GM12892 (cell line): Measurements from ENCODE around the gene ARHGAP40.

Experiments used
- POLR2A ChIP-seq: IDR thresholded peaks from 2 replicates; pipeline ENCODE4 v1.6.1; 2011; ENCODE audit warnings: low read depth, low read length, control low read depth
- POLR2AphosphoS5 ChIP-seq: IDR thresholded peaks from 2 replicates; pipeline ENCODE4 v1.6.1; 2011; ENCODE audit warnings: low read depth, low read length, control low read depth

DNA sequence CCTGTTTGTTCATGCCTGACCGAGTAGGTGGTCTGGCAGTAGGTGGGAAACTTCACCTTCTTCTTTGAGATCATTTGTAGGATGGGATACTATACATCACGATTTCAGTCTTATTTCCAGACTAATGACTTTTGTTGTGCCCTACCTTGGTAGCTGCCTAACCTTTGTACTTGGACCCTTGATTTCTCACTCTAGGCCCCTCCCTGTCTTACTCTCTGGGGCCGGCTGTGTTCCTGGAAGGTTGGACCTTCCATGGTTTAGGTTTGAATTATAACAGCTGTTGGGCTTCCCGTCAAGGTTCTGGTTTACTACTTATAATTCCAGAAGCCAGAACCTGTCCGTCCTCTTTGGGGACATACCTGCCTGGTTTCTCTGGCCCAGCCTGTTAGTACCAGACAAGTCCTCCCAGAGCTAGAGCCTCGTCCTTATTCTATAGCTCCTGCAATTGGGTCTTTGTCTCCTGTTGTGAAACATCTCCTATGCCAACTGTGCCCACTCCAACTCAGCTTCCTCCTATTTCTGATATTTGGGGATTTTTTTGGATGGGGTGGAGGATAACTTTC, 35.5 kb upstream of the ARHGAP40 start:
- TF ChIP-seq POLR2A: no peak
- no peak for TF ChIP-seq POLR2AphosphoS5
